ENCODE measurements around the gene MTFMT. TPM values are rescaled to one million over a fixed set of nuclear protein-coding genes. Genes with fewer than 3 reads are reported as not detected.

The MTFMT gene
- total and polyA plus RNA-seq, 2 experiments from 2014 or later, result 19.0 to 36.0 TPM

GRCh38 chr15:64990168-64990470 is 39.3 kb downstream of the MTFMT start (continued):
- no peak for TF ChIP-seq NANOG (IDR thresholded peaks at IDR 0.05; ENCODE audit: borderline replicate concordance)
- TF ChIP-seq, protein P1, sequence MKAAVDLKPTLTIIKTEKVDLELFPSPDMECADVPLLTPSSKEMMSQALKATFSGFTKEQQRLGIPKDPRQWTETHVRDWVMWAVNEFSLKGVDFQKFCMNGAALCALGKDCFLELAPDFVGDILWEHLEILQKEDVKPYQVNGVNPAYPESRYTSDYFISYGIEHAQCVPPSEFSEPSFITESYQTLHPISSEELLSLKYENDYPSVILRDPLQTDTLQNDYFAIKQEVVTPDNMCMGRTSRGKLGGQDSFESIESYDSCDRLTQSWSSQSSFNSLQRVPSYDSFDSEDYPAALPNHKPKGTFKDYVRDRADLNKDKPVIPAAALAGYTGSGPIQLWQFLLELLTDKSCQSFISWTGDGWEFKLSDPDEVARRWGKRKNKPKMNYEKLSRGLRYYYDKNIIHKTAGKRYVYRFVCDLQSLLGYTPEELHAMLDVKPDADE (IDR thresholded peaks at IDR 0.05), result no peak
- TF ChIP-seq CTCF (conservative IDR thresholded peaks at IDR 0.05; ENCODE audit: low read depth in 2 of 2), result no peak
- TF ChIP-seq STAT1 (IDR thresholded peaks at IDR 0.05; ENCODE audit: unreplicated experiment), result no peak
- no peak for TF ChIP-seq EZH2 (IDR thresholded peaks at IDR 0.05; ENCODE audit: low read depth, unreplicated experiment)
- TF ChIP-seq ZNF331 (CRISPR knock-in tag; IDR thresholded peaks at IDR 0.05; ENCODE audit: low read depth), result no peak

DNA sequence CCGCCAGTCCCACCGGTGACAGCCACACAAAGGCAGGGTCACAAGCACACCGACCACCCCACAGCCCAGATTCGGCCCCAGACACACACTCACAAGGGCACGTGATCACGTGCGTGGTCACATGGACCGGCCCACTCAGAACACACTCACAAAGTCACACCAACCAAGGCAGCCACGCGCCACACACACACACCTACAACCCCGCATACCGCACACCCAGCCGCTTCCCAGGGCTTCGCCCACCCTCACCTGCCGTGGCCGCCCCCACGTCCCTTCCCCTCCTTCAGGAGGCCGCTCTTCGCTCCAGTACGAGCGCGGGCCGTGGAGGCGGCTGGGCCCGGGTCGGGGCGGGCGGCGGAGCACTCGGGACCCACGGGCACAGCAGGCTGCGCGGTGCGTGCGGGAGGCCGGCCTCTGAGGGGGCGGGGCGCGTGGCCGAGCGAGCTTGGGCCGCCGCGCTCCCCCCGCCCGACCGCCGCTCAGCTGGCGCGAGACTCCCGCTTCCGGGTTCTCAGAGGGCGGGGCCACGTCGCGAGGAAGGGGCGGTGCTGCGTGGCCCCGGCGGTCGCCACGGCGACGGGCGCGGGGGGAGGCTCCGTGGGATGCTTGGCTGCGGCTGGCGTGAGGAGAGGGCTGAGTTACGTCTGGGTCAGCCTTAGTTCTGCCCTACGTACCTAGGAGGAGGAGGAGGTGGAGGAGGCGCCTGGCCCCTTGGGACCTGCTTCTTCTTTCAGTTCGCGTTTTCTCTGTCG is 39.8 kb downstream of the MTFMT start, which contains the start of gene SPG21:
Gene SPG21, minus strand, starts transcription at position 499 of the 752 bp plus-strand sequence. CDS start 6,345 bp downstream, outside the sequence.
- no peaks in the 10 kb centered on the region; the same call in 1 of the 2 replicates for H3K4me1 ChIP-seq (ENCODE audit: insufficient read depth)
- peaks cover 8% of the 10 kb centered on the region for H3K4me1 Mint-ChIP-seq
- ATAC-seq (peak; percentile 94), DNase-seq (ENCODE audit: low spot score) (peak; percentile 88)
- peak within 1 kb of the TSS; percentile 72 for H3K27ac ChIP-seq (ENCODE audit: low read depth)
- no peaks in the 10 kb centered on the region for H3K36me3 ChIP-seq (ENCODE audit: insufficient read depth)
- peak within 1 kb of the TSS; percentile 58 for H3K4me3 ChIP-seq
- peak within 1 kb of the TSS; percentile 81 for H3K4me2 ChIP-seq
- peaks cover under 1% of the 10 kb centered on the region for H3K27me3 Mint-ChIP-seq (ENCODE audit: insufficient read depth, low read depth, poor library complexity)
- H3K4me3 Mint-ChIP-seq, result peak within 1 kb of the TSS; percentile 96
- no peaks in the 10 kb centered on the region for H3K9me2 ChIP-seq (ENCODE audit: insufficient read depth)
- peak within 1 kb of the TSS; percentile 91 for H3K27ac Mint-ChIP-seq
- no peaks in the 10 kb centered on the region for H3K9me3 Mint-ChIP-seq
- H2AFZ ChIP-seq, result peak within 1 kb of the TSS; percentile 86
- peaks cover 34% of the 10 kb centered on the region for H3K79me2 ChIP-seq (replicated peaks; ENCODE audit: insufficient read depth)
- H3K36me3 Mint-ChIP-seq (ENCODE audit: low read depth), result no peaks in the 10 kb centered on the region; the same call in 2 of the 3 replicates
- no peak for TF ChIP-seq ZNF114 (CRISPR knock-in tag; IDR thresholded peaks at IDR 0.05)
- peak; percentile 69 for TF ChIP-seq POLR2AphosphoS5 (IDR thresholded peaks at IDR 0.05; ENCODE audit: low read depth)
- TF ChIP-seq CREB1 (CRISPR knock-in tag; IDR thresholded peaks at IDR 0.05; ENCODE audit: low read depth), result peak; percentile 54
- H3K27me3 ChIP-seq (ENCODE audit: insufficient read depth), result no peaks in the 10 kb centered on the region
- H3F3A ChIP-seq (replicated peaks; ENCODE audit: low read depth), result peaks cover 8% of the 10 kb centered on the region
- H4K20me1 ChIP-seq (replicated peaks; ENCODE audit: insufficient read depth), result peaks cover 10% of the 10 kb centered on the region

GRCh38 chr15:64987136-64987535 is 42.3 kb downstream of the MTFMT start:
- H3K4me2 ChIP-seq, result no peak overlapping the region
- peaks cover 10% of the 10 kb centered on the region for H4K20me1 ChIP-seq (replicated peaks; ENCODE audit: insufficient read depth)
- H3K36me3 Mint-ChIP-seq (ENCODE audit: low read depth), result peaks cover 5% of the 10 kb centered on the region
- no peak overlapping the region for H3K27ac ChIP-seq (ENCODE audit: low read depth)
- H3K4me3 ChIP-seq, result no peak overlapping the region
- H3K27me3 ChIP-seq (ENCODE audit: insufficient read depth), result no peaks in the 10 kb centered on the region
- H3K79me2 ChIP-seq (replicated peaks; ENCODE audit: insufficient read depth), result peaks cover 34% of the 10 kb centered on the region
- H3K36me3 ChIP-seq (ENCODE audit: insufficient read depth), result no peaks in the 10 kb centered on the region
- no peak for ATAC-seq
- H2AFZ ChIP-seq, result no peak overlapping the region
- H3F3A ChIP-seq (replicated peaks; ENCODE audit: low read depth), result peaks cover 8% of the 10 kb centered on the region
- no peaks in the 10 kb centered on the region; the same call in 1 of the 2 replicates for H3K9me2 ChIP-seq (ENCODE audit: insufficient read depth)
- no peak for DNase-seq (ENCODE audit: low spot score)
- H3K9me3 Mint-ChIP-seq, result no peaks in the 10 kb centered on the region
- no peak overlapping the region for H3K27ac Mint-ChIP-seq
- peaks cover 2% of the 10 kb centered on the region for H3K27me3 Mint-ChIP-seq (ENCODE audit: insufficient read depth, low read depth, poor library complexity)
- H3K4me3 Mint-ChIP-seq, result no peak overlapping the region
- H3K4me1 ChIP-seq (ENCODE audit: insufficient read depth), result no peaks in the 10 kb centered on the region; the same call in 1 of the 2 replicates
- peaks cover 8% of the 10 kb centered on the region for H3K4me1 Mint-ChIP-seq
- TF ChIP-seq, protein P1 (IDR thresholded peaks at IDR 0.05), result no peak
